Progenitor cell of endocrine pancreas (in vitro differentiated cells): ENCODE measurements around the gene SLC38A5. TPM values are rescaled to one million over a fixed set of nuclear protein-coding genes. Genes with fewer than 3 reads are reported as not detected.

Experiments
- DNase-seq: peaks from one replicate; pipeline ENCODE4 v3.0.0; 2021; ENCODE audit warnings: low spot score; ENCODE audit not compliant: unreplicated experiment
- H3K27ac Mint-ChIP-seq: 2 replicates; pipeline ENCODE4 v1.8.0; 2021; ENCODE audit warnings: mild to moderate bottlenecking, moderate library complexity, mixed read lengths
- H3K27me3 Mint-ChIP-seq: 2 replicates; pipeline ENCODE4 v1.8.0; 2021; ENCODE audit warnings: mixed read lengths
- H3K36me3 Mint-ChIP-seq: 2 replicates; pipeline ENCODE4 v1.8.0; 2022; ENCODE audit warnings: mixed read lengths; ENCODE audit not compliant: insufficient read depth
- H3K4me1 Mint-ChIP-seq: 2 replicates; pipeline ENCODE4 v1.8.0; 2021; ENCODE audit warnings: low read depth, mixed read lengths
- H3K4me3 Mint-ChIP-seq: 2 replicates; pipeline ENCODE4 v1.8.0; 2021; ENCODE audit warnings: low read depth, mild to moderate bottlenecking, moderate library complexity, mixed read lengths
- H3K9me3 Mint-ChIP-seq: 2 replicates; pipeline ENCODE4 v1.8.0; 2021; ENCODE audit warnings: low read depth, mixed read lengths
- CTCF ChIP-seq: fragments of 200-600 bp; sonication (generic); IDR thresholded peaks from one replicate; pipeline ENCODE4 v1.5.0; 2021; ENCODE audit warnings: antibody characterized with exemption, mild to moderate bottlenecking; ENCODE audit not compliant: unreplicated experiment
- total RNA-seq: library from RNA; stranded (reverse); gene quantifications from 2 replicates; pipeline ENCODE4 v1.2.1, GENCODE V29; 2021

SLC38A5 gene
- total RNA-seq, 1 donor from 2014 or later = 0.74 TPM

- no peaks in the 10 kb centered on the region for H3K27me3 Mint-ChIP-seq
- no peak overlapping the region for H3K27ac Mint-ChIP-seq
- H3K9me3 Mint-ChIP-seq = peaks cover 12% of the 10 kb centered on the region
These were observed 34.2 kb upstream of the SLC38A5 start for GRCh38 chrX:48504261-48504660.

GRCh38 chrX:48498374-48498809 lies 28.3 kb upstream of the SLC38A5 start:
- Mint-ChIP-seq H3K27me3 (no peaks in the 10 kb centered on the region), H3K27ac (no peak overlapping the region), H3K36me3 (no peaks in the 10 kb centered on the region), H3K4me3 (no peak overlapping the region), H3K9me3 (peaks cover 9% of the 10 kb centered on the region), H3K4me1 (no peaks in the 10 kb centered on the region)
- no peak for TF ChIP-seq CTCF
- DNase-seq = no peak

More at GRCh38 chrX:48504261-48504660, 34.2 kb upstream of the SLC38A5 start:
- TF ChIP-seq CTCF = no peak
- no peak for DNase-seq
- H3K4me3 Mint-ChIP-seq = no peak overlapping the region
- peaks cover 2% of the 10 kb centered on the region for H3K4me1 Mint-ChIP-seq
- no peaks in the 10 kb centered on the region for H3K36me3 Mint-ChIP-seq

- Mint-ChIP-seq H3K36me3 (no peaks in the 10 kb centered on the region), H3K4me3 (no peak overlapping the region), H3K9me3 (peaks cover 8% of the 10 kb centered on the region), H3K27ac (no peak overlapping the region), H3K27me3 (no peaks in the 10 kb centered on the region), H3K4me1 (no peaks in the 10 kb centered on the region)
- no peak for DNase-seq
- no peak for TF ChIP-seq CTCF
These were observed 27.8 kb upstream of the SLC38A5 start for GRCh38 chrX:48497871-48498270.

DNA sequence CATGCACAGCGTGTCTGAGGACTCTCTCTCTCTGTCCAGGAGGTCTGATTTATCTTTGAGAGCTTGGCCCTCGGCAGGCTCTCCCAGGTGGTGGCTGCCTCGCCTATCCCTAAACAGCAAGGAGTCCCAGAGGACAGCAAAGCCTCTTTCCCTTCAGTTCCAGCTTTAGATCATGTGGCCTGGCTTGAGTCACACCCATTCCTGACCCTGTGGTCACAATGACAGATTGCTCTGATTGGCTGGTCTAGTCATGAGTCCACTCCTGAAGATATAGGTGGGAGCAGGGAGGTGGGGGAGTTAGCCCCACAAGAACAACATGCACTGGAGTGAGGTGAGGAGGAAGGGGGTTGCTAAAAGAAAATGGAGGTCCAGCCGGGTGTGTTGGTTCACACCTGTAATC lies 26.6 kb upstream of the SLC38A5 start:
- TF ChIP-seq CTCF = no peak
- peaks cover 7% of the 10 kb centered on the region for H3K9me3 Mint-ChIP-seq
- DNase-seq = no peak
- peak overlapping the region; percentile 1 for H3K27ac Mint-ChIP-seq
- H3K27me3 Mint-ChIP-seq = no peaks in the 10 kb centered on the region
- H3K4me3 Mint-ChIP-seq = no peak overlapping the region
- no peaks in the 10 kb centered on the region for H3K4me1 Mint-ChIP-seq
- no peaks in the 10 kb centered on the region for H3K36me3 Mint-ChIP-seq

- Mint-ChIP-seq H3K4me1 (no peaks in the 10 kb centered on the region), H3K9me3 (peaks cover 2% of the 10 kb centered on the region), H3K27me3 (no peaks in the 10 kb centered on the region), H3K4me3 (no peak overlapping the region), H3K27ac (no peak overlapping the region), H3K36me3 (no peaks in the 10 kb centered on the region)
- TF ChIP-seq CTCF = peak; percentile 49
- DNase-seq = no peak
These were observed 23.9 kb upstream of the SLC38A5 start for GRCh38 chrX:48493890-48494364.
